GM21447 (cell line): ENCODE measurements around the gene ACP7.
"Not testable (repeated sequence)": the region's sequence is repeated elsewhere in the genome, so short reads cannot be mapped to it uniquely, and the experiment has no call there.

ENCODE experiments used
- ATAC-seq: cut with Tn5 transposase; IDR thresholded peaks from one replicate; pipeline ENCODE4 v1.9.1; 2021; ENCODE audit not compliant: unreplicated experiment

The ACP7 gene, protein sequence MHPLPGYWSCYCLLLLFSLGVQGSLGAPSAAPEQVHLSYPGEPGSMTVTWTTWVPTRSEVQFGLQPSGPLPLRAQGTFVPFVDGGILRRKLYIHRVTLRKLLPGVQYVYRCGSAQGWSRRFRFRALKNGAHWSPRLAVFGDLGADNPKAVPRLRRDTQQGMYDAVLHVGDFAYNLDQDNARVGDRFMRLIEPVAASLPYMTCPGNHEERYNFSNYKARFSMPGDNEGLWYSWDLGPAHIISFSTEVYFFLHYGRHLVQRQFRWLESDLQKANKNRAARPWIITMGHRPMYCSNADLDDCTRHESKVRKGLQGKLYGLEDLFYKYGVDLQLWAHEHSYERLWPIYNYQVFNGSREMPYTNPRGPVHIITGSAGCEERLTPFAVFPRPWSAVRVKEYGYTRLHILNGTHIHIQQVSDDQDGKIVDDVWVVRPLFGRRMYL

GRCh38 chr19:39083983-39084731, at the start of gene ACP7:
ACP7 (plus strand) TSS chr19:39084368; CDS start chr19:39085270, 902 bp downstream.
- no peak for ATAC-seq

GRCh38 chr19:39036581-39036980, 47.6 kb upstream of the ACP7 start:
- ATAC-seq = no peak

DNA sequence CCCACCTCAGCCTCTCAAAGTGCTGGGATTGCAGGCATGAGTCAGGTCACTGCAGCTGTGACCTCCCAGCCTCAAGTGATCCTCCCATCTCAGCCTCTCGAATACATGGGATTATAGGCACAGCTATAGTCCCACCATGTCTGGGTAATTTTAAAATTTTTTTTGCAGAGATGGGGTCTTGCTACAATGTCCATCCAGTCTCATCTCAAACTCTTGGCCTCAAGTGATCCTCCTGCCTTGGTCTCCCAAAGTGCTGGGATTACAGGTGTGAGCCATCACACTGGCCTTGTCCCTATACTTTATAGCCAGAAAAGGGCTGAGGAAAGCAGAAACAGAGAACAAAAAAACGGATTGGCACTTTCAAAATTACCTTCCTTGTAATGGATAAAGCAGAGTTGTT, 47.0 kb upstream of the ACP7 start:
- ATAC-seq = no peak

- ATAC-seq = no peak
These were observed 46.1 kb upstream of the ACP7 start for GRCh38 chr19:39038098-39038497.

GRCh38 chr19:39045506-39045905, 38.7 kb upstream of the ACP7 start:
- no peak for ATAC-seq

DNA sequence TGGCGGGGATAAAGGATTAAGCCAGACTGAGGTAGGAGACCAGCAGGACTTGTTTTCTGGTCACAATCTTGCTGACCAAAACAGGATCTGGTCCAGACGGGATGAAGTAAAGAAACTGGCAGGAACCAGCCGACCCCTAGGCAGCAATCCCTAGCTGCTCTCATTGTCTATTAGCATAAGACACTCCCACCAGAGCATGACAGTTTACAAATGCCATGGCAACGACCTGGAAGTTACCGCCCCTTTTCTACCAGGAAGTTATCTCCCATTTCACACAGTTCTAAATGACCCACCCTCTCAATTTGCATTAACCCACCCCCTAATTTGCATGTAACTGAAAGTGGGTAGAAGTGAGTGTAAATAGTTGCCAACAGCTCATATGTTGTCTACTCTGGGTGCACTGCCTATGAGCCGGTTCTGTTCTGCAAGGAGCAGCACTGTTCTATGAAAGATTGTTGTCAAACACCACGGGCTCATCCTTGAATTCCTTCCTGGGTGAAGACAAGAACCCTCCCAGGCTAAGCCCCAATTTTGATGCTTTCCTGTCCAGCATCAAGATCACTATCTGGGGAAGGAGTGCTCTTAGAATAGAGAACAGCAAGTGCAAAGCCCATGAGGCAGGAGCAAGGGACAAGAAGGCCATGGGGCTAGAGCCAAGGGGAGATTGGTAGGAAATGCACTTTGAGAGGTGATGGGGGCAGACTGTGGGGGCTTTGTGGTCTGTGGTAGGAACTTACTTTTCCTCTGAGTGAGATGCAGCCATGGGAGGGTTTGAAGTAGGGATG, 37.9 kb upstream of the ACP7 start:
- no peak for ATAC-seq

DNA sequence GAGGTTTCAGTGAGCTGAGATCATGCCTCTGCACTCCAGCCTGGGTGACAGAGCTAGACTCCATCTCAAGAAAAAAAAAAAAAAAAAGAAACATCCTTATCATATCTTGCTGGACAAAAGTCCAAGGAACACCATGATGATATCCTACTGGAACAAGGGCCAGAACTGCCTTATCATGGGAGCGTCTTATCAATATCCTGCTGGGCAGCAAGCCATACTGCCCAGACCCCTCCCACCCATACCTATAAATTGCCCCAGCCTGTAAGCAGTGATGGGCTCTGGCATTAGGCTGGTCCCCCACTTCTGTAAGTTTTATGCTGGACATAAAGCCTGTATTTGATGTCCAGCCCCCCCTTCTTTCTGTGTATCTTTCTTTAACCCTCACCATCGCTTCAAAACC, 37.1 kb upstream of the ACP7 start:
- no peak for ATAC-seq

DNA sequence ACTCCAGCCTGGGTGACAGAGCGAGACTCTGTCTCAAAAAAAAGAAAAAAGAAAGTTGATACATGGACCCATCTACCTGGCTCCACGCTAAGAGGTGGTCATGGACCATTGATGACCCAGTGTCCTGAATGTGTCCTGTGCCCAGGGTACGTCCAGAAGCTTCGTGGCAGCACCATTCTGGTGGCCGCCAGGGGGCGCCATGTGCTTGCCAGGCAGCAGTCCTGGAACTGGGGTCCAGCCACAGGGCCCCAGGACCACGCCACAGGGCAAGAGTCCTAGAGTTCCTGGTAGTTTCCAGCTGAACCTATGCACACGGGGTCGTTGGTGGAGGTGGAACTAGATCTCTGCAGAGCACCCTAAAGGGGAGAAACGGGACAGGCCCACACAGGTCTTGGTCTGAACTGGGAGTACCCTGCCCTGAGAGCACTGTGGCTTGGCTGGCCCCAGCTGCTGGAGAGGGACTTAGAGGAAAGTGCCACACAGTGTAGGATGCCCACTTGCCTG, 31.9 kb upstream of the ACP7 start:
- no peak for ATAC-seq

DNA sequence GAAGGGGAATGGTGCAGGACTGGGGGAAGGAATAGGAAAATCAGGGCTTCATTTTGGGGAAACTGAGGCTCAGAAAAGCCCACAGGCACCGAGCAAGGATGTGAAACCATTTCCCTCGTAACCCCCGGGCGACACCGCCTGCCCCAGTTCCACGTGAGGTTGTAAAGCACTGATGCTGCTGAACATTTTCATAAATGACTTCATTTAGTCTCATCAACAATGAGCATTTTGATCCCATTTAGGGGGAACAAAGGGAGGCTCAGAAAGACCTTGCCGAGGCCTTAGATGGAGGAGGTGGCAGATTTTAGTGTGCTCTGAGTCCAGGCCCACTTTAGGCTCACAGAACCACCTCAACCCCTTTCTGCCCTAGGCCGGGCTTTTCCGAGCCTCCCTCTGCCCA, 31.3 kb upstream of the ACP7 start:
- no peak for ATAC-seq

DNA sequence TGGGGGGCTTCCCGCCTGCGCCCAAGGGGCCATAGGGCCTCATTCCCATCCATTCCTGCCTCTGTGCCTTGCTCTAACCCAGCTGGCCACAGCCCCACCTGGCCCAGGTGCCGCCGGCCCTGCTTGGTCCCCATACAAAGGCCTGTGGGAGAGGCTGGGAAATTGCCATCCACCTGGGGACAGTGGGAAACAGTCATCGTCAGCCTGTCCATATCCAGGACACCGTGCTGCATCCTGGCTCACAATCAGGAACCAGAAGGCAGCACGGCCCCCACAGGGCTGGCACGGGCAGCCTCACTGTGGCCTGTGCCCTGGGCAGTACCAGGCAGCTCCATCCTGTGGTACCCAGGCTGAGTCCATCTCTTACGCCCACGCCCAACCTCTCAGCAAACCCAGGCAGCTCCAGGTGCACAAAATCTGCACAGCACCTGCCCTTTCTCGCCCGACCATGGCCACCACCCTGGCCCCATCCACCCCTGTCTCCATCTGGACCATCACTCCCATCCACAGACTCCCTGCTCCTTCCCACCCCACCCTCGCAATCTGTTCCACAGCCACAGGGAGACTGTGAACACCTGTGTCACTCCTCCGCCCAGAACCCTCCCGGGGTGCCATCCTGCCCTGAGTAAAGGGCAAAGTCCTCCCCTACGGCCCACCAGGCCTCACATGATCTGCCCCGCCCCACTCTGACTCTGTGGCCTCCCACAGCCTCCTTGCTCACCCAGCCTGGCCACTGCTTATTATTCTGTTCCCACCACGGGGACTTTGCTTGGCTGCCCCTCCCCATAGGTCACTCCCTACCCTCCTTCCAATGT, 30.7 kb upstream of the ACP7 start:
- no peak for ATAC-seq

DNA sequence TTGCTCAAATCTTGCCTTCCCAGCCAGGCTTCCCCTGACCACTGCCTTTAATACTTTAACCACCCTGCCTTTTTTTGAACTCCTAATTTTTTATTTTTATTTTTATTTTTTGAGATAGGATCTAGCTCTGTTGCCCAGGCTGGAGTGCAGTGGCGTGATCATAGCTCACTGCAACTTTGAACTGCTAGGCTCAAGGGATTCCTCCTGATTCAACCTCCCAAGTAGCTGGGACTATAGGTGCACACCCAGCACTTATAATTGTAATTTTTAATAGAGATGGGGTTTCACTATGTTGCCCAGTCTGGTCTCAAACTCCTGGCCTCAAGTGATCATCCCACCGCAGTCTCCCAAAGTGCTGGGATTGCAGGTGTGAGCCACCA, 30.1 kb upstream of the ACP7 start:
- no peak for ATAC-seq

- no peak for ATAC-seq
These were observed 26.6 kb upstream of the ACP7 start for GRCh38 chr19:39057615-39058014.

GRCh38 chr19:39059302-39059701, 24.9 kb upstream of the ACP7 start:
- no peak for ATAC-seq

DNA sequence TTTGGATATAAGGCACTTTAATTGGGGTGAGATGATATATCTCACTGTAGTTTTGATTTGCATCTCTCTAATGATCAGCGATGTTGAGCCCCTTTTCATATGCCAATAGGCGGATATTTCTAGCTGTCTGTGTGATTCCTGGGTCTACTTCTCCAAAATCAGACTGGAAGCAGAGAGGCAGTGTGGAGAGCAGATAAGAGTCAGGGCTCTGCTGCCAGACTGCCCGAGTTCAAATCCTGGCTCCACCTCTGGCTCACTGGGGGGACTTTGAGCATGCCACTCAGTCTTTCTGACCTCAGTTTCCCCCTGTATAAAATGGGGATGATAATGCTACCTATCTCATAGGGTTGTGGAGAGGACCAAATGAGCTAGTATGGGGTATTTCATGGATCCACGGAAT, 24.0 kb upstream of the ACP7 start:
- no peak for ATAC-seq

DNA sequence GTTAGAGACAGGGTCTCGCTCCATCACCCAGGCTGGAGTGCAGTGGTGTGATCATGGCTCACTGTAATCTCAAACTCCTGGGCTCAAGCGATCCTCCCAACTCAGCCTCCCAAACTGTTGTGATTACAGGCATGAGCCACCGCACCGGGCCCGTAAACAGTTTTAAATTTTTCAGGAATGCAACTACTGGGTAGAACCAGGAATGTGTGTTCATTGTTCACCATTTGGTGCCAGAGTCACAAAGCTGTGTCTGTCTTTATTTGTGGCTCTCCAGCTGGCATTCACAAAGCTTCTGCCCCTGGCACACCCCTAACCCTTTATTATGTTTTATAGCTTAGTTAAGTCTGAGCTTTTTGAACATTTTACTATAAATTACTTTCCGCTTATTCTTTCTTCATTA, 19.8 kb upstream of the ACP7 start:
- no peak for ATAC-seq

DNA sequence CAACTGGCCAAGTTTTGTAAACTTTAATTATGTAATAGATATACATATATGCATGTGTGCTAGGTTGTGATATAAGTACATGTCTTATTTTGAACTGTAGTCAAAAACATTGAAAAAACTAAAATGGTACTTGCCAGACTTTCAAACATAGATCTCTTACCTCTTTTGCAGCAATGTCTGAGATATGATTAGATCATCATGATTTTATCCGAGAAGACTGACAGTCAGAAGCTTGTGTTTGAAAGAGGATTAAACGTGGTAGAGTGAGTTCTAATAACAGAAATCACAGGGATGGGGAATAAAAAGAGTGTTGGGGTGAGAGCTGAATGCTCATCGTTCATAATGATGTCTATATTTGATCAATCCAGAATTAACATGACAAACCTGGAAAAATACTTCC, 18.2 kb upstream of the ACP7 start:
- no peak for ATAC-seq

DNA sequence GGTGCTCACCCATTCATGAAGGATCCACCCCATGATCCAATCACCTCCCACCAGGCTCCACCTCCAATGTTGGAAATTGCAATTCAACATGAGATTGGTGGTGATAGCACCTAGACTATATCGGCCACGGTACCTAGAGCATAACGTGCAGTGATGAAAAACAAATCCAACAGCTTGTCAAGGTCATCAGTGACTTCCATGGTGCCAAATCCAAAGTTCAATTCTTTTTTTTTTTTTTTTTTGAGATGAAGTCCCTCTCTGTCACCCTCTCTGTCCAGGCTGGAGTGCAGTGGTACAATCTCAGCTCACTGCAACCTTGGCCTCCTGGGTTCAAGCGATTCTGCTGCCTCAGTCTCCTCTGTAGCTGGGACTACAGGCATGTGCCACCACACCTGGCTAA, 17.1 kb upstream of the ACP7 start:
- ATAC-seq = no peak

DNA sequence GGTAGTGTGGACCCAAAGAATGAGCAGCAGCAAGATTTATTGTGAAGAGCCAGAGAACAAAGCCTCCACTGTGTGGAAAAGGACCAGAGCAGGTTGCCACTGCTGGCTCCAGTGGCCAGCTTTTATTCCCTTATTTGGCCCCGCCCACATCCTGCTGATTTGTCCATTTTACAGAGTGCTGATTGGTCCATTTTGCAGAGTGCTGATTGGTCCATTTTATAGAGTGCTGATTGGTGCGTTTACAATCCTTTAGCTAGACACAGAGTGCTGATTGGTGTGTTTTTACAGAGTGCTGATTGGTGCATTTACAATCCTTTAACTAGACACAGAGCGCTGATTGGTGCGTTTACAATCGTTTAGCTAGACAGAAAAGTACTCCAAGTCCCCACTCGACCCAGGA, 15.9 kb upstream of the ACP7 start:
- ATAC-seq = not testable (repeated sequence)

- no peak for ATAC-seq
These were observed 13.3 kb upstream of the ACP7 start for GRCh38 chr19:39070888-39071287.

GRCh38 chr19:39074205-39074692, 9.9 kb upstream of the ACP7 start:
- ATAC-seq = no peak
